ENCODE data around the gene BAZ2A.

DNA sequence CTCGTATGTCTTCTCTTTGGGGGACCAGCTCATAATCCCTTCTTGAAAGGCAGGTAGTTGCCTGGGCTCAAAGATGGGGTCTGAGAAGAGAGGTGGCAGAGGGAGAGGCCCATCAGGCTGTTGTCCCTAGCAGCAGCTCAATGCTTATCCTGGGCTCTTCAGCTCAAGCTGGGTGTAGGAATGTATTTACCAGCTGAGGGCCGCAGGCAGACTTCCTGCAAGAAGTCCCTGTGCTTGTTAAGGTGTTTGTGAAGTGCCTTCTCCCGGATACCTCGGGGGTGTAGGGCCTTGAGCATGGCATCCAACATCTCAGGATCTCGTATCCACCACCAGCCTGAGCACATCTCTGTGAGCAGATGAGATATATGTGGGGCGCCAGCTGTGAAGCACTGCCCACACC is 29.4 kb downstream of the BAZ2A start:
- TF ChIP-seq, protein P1, sequence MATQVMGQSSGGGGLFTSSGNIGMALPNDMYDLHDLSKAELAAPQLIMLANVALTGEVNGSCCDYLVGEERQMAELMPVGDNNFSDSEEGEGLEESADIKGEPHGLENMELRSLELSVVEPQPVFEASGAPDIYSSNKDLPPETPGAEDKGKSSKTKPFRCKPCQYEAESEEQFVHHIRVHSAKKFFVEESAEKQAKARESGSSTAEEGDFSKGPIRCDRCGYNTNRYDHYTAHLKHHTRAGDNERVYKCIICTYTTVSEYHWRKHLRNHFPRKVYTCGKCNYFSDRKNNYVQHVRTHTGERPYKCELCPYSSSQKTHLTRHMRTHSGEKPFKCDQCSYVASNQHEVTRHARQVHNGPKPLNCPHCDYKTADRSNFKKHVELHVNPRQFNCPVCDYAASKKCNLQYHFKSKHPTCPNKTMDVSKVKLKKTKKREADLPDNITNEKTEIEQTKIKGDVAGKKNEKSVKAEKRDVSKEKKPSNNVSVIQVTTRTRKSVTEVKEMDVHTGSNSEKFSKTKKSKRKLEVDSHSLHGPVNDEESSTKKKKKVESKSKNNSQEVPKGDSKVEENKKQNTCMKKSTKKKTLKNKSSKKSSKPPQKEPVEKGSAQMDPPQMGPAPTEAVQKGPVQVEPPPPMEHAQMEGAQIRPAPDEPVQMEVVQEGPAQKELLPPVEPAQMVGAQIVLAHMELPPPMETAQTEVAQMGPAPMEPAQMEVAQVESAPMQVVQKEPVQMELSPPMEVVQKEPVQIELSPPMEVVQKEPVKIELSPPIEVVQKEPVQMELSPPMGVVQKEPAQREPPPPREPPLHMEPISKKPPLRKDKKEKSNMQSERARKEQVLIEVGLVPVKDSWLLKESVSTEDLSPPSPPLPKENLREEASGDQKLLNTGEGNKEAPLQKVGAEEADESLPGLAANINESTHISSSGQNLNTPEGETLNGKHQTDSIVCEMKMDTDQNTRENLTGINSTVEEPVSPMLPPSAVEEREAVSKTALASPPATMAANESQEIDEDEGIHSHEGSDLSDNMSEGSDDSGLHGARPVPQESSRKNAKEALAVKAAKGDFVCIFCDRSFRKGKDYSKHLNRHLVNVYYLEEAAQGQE (IDR thresholded peaks at IDR 0.05; ENCODE audit: low read depth, low read length) = no peak
- TF ChIP-seq, protein P2, sequence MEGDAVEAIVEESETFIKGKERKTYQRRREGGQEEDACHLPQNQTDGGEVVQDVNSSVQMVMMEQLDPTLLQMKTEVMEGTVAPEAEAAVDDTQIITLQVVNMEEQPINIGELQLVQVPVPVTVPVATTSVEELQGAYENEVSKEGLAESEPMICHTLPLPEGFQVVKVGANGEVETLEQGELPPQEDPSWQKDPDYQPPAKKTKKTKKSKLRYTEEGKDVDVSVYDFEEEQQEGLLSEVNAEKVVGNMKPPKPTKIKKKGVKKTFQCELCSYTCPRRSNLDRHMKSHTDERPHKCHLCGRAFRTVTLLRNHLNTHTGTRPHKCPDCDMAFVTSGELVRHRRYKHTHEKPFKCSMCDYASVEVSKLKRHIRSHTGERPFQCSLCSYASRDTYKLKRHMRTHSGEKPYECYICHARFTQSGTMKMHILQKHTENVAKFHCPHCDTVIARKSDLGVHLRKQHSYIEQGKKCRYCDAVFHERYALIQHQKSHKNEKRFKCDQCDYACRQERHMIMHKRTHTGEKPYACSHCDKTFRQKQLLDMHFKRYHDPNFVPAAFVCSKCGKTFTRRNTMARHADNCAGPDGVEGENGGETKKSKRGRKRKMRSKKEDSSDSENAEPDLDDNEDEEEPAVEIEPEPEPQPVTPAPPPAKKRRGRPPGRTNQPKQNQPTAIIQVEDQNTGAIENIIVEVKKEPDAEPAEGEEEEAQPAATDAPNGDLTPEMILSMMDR (IDR thresholded peaks at IDR 0.05) = no peak
- no peak for TF ChIP-seq GATA2 (CRISPR knock-in tag; IDR thresholded peaks at IDR 0.05)
